Esophagus muscularis mucosa (tissue), 4 donors: ENCODE results near the gene RTBDN. TPM values are rescaled to one million over a fixed set of nuclear protein-coding genes. Genes with fewer than 3 reads are reported as not detected.

ENCODE experiments used
- DNase-seq: peaks from one replicate; pipeline ENCODE4 v3.0.0-alpha.2; 2017; ENCODE audit errors: extremely low spot score
- H3K27ac ChIP-seq, 4 donors: fragments of 200-600 bp; sonication (generic); replicated peaks in 1 of 4; 1 replicate in 3 of 4; 2 replicates in 1 of 4; pipeline ENCODE4 v1.5.1; 2016 to 2019; ENCODE audit warnings: mild to moderate bottlenecking in 1 of 4
- H3K27me3 ChIP-seq, 4 donors: fragments of 200-600 bp; sonication (generic); one replicate each; pipeline versions ENCODE4 v1.5.1 to v1.6.0; 2016 to 2019
- H3K36me3 ChIP-seq, 4 donors: fragments of 200-600 bp; sonication (generic); one replicate each; pipeline ENCODE4 v1.5.1; 2016 to 2019
- H3K4me1 ChIP-seq, 4 donors: fragments of 200-600 bp; sonication (generic); one replicate each; pipeline ENCODE4 v1.5.1; 2016 to 2019
- H3K4me3 ChIP-seq, 4 donors: fragments of 200-600 bp; sonication (generic); 1 replicate in 2 of 4; 2 replicates in 2 of 4; pipeline ENCODE4 v1.5.1; 2016 to 2019; ENCODE audit warnings: mild to moderate bottlenecking in 4 of 4, moderate library complexity in 1 of 4
- H3K9me3 ChIP-seq, 4 donors: fragments of 200-600 bp; sonication (generic); 1 replicate in 3 of 4; 2 replicates in 1 of 4; pipeline ENCODE4 v1.5.1; 2016 to 2019
- EP300 ChIP-seq: sonication (generic); formaldehyde crosslinking; IDR thresholded peaks from one replicate; pipeline ENCODE4 v1.6.1; 2017; ENCODE audit warnings: antibody characterized with exemption
- POLR2A ChIP-seq: fragments of 450-650 bp; IDR thresholded peaks from one replicate; pipeline ENCODE4 v1.6.1; 2017; ENCODE audit warnings: antibody characterized with exemption, moderate library complexity, mild to moderate bottlenecking, low read depth
- POLR2AphosphoS5 ChIP-seq, 2 donors: sonication (generic); formaldehyde crosslinking; IDR thresholded peaks; one replicate each; pipeline ENCODE4 v1.6.1; 2017; ENCODE audit warnings: antibody characterized with exemption in 2 of 2
- WGBS: methylation state at CpG from one replicate; pipeline ENCODE4 v1.1.5; 2018; 5-methylcytosine and 5-hydroxymethylcytosine counted together
- intact Hi-C: fragments of 100-400 bp; cut with DNase I; formaldehyde crosslinking; loops from one replicate; pipeline ENCODE4 v1.15.1; 2023
- total RNA-seq, 4 donors: library from RNA; depleted of rRNA; stranded (reverse); fragments of >200 nt; gene quantifications; one replicate each; pipeline versions ENCODE4 v1.1.0 to v1.2.1, GENCODE V29; 2016
- TF ChIP-seq, protein P1 (sequence below), 3 experiments: fragments of 200-600 bp in 2 of 3; fragments of 450-650 bp in 1 of 3; sonication (generic) in 2 of 3; IDR thresholded peaks; one replicate each; pipeline ENCODE4 v1.5.1; 2017 to 2019; ENCODE audit warnings: antibody characterized with exemption in 3 of 3, mild to moderate bottlenecking in 2 of 3, moderate library complexity in 1 of 3

RTBDN gene
- total RNA-seq, 4 donors from 2014 or later = 0.52 to 0.83 TPM; not detected in 2

DNA sequence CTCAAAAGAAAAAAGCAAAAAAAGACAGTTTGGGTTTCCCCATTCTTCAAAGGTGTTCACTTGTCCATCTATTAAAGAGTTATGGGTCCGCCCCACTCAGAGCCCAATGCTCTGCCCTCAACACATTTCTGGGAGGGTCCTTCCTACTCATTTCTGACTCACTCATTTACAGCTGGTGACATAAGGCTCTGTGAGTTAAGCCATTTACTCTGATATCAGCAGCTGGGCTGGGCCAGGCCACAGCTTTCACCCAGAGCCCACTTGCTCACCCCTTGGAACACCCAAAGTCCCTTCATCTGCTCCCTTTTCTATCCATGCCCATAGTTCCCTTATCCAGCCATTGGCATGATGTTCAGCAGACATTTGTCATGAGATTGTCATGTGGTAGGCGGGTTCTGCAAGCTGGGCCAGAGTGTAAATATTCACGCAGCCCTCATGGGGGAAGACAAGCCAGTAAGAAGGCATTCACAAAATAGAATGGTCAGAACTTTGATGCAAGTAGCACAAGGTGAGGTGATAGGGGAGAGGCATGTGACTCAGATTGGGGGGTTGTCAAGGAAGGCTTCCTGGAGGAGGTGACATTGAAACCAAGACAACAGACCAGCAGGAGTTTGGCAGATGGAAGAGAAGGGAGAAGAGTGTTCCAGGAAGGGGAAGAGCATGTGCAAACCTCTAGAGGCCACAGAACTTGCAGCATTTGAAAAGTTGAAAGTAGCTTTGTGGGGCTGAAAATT is 9.8 kb upstream of the RTBDN start:
- H3K27me3 ChIP-seq = peaks cover 0 to 80% (median 39%) of the 10 kb centered on the region in 4 donors
- no peak overlapping the region for H3K27ac ChIP-seq
- intact Hi-C loops = loop anchor here (10.0 kb wide), 1 partner anchor 159 kb away; the partner anchor contains the start of genes DHPS and GNG14
- no peaks in the 10 kb centered on the region for H3K36me3 ChIP-seq
- no peak for DNase-seq
- WGBS = 93% methylated on average over 3 of the region's 3 CpGs
- H3K4me1 ChIP-seq = peaks cover 14 to 25% (median 23%) of the 10 kb centered on the region in 4 donors
- H3K9me3 ChIP-seq = no peaks in the 10 kb centered on the region
- TF ChIP-seq, protein P1, sequence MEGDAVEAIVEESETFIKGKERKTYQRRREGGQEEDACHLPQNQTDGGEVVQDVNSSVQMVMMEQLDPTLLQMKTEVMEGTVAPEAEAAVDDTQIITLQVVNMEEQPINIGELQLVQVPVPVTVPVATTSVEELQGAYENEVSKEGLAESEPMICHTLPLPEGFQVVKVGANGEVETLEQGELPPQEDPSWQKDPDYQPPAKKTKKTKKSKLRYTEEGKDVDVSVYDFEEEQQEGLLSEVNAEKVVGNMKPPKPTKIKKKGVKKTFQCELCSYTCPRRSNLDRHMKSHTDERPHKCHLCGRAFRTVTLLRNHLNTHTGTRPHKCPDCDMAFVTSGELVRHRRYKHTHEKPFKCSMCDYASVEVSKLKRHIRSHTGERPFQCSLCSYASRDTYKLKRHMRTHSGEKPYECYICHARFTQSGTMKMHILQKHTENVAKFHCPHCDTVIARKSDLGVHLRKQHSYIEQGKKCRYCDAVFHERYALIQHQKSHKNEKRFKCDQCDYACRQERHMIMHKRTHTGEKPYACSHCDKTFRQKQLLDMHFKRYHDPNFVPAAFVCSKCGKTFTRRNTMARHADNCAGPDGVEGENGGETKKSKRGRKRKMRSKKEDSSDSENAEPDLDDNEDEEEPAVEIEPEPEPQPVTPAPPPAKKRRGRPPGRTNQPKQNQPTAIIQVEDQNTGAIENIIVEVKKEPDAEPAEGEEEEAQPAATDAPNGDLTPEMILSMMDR (IDR thresholded peaks at IDR 0.05) = no peak
- TF ChIP-seq POLR2A (no peak), EP300 (no peak), POLR2AphosphoS5 (IDR thresholded peaks at IDR 0.05) (no peak)
- no peak overlapping the region for H3K4me3 ChIP-seq

GRCh38 chr19:12843328-12843727 is 8.9 kb upstream of the RTBDN start:
- TF ChIP-seq POLR2A = no peak
- no peak for TF ChIP-seq POLR2AphosphoS5 (IDR thresholded peaks at IDR 0.05)
- TF ChIP-seq, protein P1 (IDR thresholded peaks at IDR 0.05) = no peak
- TF ChIP-seq EP300 = no peak
- intact Hi-C loops = loop anchor here (10.0 kb wide), 1 partner anchor 159 kb away; the partner anchor contains the start of genes DHPS and GNG14
- 100% methylated on average over 1 of the region's 11 CpGs for WGBS
- DNase-seq = no peak
- peaks cover 0 to 89% (median 46%) of the 10 kb centered on the region in 4 donors for H3K27me3 ChIP-seq
- no peaks in the 10 kb centered on the region for H3K36me3 ChIP-seq
- peaks cover 20 to 32% (median 30%) of the 10 kb centered on the region in 4 donors for H3K4me1 ChIP-seq
- no peak overlapping the region for H3K4me3 ChIP-seq
- no peak overlapping the region for H3K27ac ChIP-seq
- no peaks in the 10 kb centered on the region for H3K9me3 ChIP-seq

DNA sequence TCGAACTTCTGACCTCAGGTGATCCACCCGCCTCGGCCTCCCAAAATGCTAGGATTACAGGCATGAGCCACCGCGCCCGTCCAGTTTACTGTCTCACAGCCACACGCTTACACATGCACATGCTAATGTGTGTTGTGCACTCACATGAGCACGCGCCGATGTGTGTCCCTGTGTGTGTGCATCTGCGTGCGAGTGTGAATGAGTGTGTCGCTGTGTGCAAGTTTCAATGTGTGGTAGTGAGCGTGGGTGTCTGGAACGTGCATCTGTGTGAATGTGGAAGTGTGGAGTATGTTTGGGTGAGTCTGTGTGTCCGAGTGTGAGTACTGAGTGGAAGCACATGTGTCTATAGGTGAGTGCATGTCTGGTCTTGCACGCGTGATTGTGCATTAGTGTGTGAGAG is 8.1 kb upstream of the RTBDN start:
- intact Hi-C loops = loop anchor here (10.0 kb wide), 1 partner anchor 158 kb away; the partner anchor contains the start of genes DHPS and GNG14
- H3K36me3 ChIP-seq = no peaks in the 10 kb centered on the region
- peaks cover 16 to 31% (median 30%) of the 10 kb centered on the region in 4 donors for H3K4me1 ChIP-seq
- WGBS = 94% methylated on average over 18 of the region's 18 CpGs
- no peaks in the 10 kb centered on the region for H3K9me3 ChIP-seq
- H3K4me3 ChIP-seq = no peak overlapping the region
- TF ChIP-seq EP300 = no peak
- TF ChIP-seq, protein P1 (IDR thresholded peaks at IDR 0.05) = no peak
- peaks cover 0 to 97% (median 53%) of the 10 kb centered on the region in 4 donors for H3K27me3 ChIP-seq
- H3K27ac ChIP-seq = no peak overlapping the region
- DNase-seq = no peak

DNA sequence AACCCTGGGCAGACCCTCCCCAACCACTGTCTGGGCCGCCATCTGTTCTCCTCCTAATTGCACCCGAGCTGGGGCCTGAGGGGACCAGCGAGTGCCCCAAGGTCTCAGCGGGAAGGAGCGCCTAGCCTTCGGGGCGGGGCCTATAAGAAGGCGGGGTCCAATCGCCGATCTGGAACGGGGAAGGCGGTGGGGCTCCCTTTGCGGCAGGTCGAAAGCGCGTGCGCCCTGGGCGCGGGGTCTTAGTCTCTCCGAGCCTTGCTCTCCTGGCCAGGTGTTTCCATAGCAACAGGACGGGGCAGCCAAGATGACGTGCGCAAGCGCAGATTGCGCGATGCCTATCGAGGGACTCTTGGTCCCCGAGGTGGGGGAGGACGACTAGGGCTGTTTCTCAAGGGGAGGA is 6.7 kb upstream of the RTBDN start:
- no peaks in the 10 kb centered on the region for H3K9me3 ChIP-seq
- H3K27me3 ChIP-seq = peaks cover 0 to 100% (median 62%) of the 10 kb centered on the region in 4 donors
- peak overlapping the region in 3 of 4 donors; percentile 8 to 37 (median 35) for H3K4me3 ChIP-seq
- TF ChIP-seq EP300 (no peak), POLR2AphosphoS5 (IDR thresholded peaks at IDR 0.05) (no peak), POLR2A (no peak)
- TF ChIP-seq, protein P1 (IDR thresholded peaks at IDR 0.05) = no peak
- H3K4me1 ChIP-seq = peaks cover 12 to 30% (median 25%) of the 10 kb centered on the region in 4 donors
- WGBS = 7% methylated on average over 9 of the region's 29 CpGs
- H3K27ac ChIP-seq = no peak overlapping the region
- no peak for DNase-seq
- H3K36me3 ChIP-seq = no peaks in the 10 kb centered on the region
- intact Hi-C loops = loop anchor here (10.0 kb wide), 1 partner anchor 156 kb away; the partner anchor contains the start of genes DHPS and GNG14
